HFF-Myc (cell line): ENCODE measurements around the gene ASNS.
"Not testable (repeated sequence)": the region's sequence is repeated elsewhere in the genome, so short reads cannot be mapped to it uniquely, and the experiment has no call there.

Source experiments
- DNase-seq: peaks from one replicate; pipeline ENCODE4 v3.0.0-alpha.2; 2011; ENCODE audit warnings: low read depth; ENCODE audit errors: extremely low read depth
- H3K4me3 ChIP-seq: replicated peaks from 2 replicates; pipeline ENCODE4 v1.5.1; 2011; ENCODE audit warnings: low read depth, mild to moderate bottlenecking, control low read depth, low read length
- CTCF ChIP-seq: IDR thresholded peaks from 2 replicates; pipeline ENCODE4 v1.5.1; 2012; ENCODE audit warnings: mild to moderate bottlenecking, low read depth, low read length, control low read depth; ENCODE audit errors: missing control alignments

ASNS gene

GRCh38 chr7:97872025-97872669 is at the start of gene ASNS:
Gene ASNS (minus strand): TSS chr7:97872408. CDS start chr7:97869156, 3,252 bp downstream.
- peak; percentile 66 for DNase-seq
- peak within 1 kb of the TSS; percentile 87 for H3K4me3 ChIP-seq
- no peak for TF ChIP-seq CTCF

- DNase-seq, H3K4me3 ChIP-seq: not testable (repeated sequence)
These were observed 49.0 kb upstream of the ASNS start for GRCh38 chr7:97921254-97921653.

- DNase-seq, H3K4me3 ChIP-seq: not testable (repeated sequence)
These were observed 43.1 kb upstream of the ASNS start for GRCh38 chr7:97915267-97915666.

DNA sequence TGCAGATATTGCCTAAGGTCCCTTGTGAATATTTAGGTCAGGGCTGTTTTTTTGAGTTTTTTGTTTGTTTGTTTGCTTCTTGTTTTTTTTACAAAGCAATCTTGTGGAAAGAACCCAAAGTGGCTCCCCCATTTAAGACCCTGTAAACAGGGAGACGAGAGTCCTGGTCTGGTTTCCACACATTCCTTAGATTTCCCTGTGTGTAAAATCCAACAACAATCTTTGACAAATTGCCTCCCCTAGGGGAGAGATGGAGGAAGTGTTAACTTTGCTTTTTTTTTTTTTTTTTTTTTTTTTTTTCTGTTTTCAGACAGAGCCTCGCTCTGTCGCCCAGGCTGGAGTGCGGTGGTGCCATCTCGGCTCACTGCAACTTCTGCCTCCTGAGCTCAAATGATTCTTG is 40.1 kb upstream of the ASNS start:
- not testable (repeated sequence) for DNase-seq, H3K4me3 ChIP-seq

GRCh38 chr7:97896893-97897292 is 24.7 kb upstream of the ASNS start:
- not testable (repeated sequence) for DNase-seq, H3K4me3 ChIP-seq

DNA sequence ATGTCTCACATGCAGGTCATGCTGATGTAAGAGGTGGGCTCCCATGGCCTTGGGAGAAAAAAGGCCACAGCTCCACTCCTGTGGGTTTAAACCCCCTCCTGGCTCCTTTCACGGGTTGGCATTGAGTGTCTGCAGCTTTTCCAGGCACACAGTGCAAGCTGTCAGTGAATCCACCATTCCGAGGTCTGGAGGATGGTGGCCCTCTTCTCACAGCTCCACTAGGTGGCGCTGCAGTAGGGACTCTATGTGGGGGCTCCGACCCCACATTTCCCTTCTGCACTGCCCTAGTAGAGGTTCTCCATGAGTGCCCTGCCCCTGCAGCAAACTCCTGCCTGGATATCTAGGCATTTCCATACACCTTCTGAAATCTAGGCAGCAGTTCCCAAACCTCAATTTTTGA is 19.5 kb upstream of the ASNS start:
- DNase-seq, H3K4me3 ChIP-seq: not testable (repeated sequence)

GRCh38 chr7:97879527-97879926 is 7.3 kb upstream of the ASNS start:
- not testable (repeated sequence) for DNase-seq, H3K4me3 ChIP-seq

DNA sequence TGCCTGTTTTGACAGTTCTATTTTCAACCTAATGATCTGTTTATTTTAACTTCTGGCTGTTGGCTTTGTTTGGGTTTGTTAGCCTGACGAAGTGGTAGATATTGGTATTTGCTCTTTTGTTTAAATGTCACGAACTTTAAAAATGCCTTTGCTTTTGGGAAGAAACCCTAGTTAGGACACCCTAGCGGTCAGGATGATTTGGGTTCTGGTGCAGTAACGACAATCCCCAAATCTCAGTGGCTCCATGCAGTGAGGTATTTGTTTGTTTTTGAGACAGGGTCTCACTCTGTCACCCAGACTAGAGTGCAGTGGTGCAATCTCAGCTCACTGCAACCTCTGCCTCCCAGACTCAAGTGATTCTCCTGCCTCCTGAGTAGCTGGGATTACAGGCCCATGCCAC is 2.7 kb upstream of the ASNS start:
- H3K4me3 ChIP-seq, DNase-seq: not testable (repeated sequence)

- DNase-seq, result no peak
- TF ChIP-seq CTCF, result no peak
- no peak overlapping the region for H3K4me3 ChIP-seq
These were observed 1.4 kb upstream of the ASNS start for GRCh38 chr7:97873606-97874005.

GRCh38 chr7:97871659-97872024 is 566 bp downstream of the ASNS start:
- peak overlapping the region; percentile 87 for H3K4me3 ChIP-seq
- DNase-seq, result no peak
- TF ChIP-seq CTCF, result no peak

DNA sequence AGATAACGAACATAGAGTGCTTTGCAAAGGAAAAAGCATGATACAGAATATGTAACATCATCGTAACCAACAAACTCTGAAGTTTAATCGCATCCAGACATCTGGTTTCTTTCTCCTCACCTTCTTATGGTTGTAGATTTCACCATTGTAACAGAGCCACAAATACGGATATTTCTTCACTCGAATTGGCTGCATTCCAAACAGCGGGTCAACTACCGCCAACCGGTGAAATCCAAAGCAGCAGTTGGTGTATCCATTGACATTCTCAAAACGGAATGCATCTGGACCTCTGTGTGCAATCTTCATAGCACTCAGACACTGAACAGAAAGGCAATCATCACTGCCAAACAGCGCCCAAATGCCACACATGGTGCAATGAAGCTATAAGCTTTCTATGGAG is 3.4 kb downstream of the ASNS start:
- no peak for DNase-seq
- no peak for TF ChIP-seq CTCF
- H3K4me3 ChIP-seq, result no peak overlapping the region
